Hippocampal formation (tissue), 2 donors: Measurements from ENCODE around the gene LIN7A.
"Not testable (repeated sequence)": the region's sequence is repeated elsewhere in the genome, so short reads cannot be mapped to it uniquely, and the experiment has no call there.

Source experiments
- DNase-seq, 2 donors: peaks; one replicate each; lab custom pipeline; 2025; lab: John Stamatoyannopoulos, UW

LIN7A gene

DNA sequence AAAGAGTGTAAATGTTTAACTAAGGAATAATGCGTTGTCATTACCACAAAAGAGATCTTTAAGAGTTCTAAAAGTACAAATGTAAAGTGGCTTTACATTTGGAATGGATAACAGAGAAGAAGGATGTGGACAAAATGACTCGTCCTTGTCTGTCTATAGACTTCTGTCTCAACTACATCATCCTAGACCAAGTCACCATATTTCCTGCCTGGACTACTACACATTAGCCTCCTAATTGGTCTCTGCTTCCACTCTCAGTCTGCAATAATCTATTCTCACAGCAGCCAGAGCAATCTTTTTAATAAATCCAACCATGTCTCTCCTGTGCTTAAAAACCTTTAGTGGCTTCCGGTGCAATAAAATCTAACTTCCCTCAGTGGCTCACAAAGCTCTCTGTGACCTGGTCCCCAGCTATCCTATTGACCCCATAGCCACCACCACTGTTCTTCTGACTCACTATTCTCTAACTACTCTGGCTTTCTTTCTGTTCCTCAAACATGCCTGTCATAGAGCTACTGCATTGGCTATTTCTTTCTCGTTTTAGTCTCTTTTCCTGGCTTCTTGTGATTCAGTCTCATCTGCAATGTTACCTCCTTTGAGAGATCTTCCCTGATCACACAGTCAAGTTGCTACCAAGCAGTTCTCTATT lies 130.0 kb downstream of the LIN7A start:
- no peak for DNase-seq

DNA sequence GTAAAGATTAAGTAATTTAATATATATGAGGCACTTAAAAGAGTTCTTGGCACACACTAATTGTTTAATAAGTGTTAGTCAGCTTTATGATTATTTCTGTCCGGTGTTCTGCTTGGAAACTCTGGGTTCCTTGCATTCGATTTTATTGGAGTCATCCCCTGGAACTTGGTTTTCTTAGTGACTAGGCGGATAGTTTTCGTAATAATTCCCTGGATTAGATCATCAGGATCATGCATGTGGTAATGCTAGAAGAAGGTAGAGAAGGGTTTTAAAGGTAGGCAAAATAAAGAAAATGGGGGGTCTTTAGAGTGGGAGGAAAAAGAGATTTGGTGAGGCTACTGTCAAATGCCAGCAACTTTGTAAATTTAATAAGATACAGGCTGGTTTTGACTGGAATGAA lies 132.6 kb downstream of the LIN7A start:
- DNase-seq, result no peak

DNA sequence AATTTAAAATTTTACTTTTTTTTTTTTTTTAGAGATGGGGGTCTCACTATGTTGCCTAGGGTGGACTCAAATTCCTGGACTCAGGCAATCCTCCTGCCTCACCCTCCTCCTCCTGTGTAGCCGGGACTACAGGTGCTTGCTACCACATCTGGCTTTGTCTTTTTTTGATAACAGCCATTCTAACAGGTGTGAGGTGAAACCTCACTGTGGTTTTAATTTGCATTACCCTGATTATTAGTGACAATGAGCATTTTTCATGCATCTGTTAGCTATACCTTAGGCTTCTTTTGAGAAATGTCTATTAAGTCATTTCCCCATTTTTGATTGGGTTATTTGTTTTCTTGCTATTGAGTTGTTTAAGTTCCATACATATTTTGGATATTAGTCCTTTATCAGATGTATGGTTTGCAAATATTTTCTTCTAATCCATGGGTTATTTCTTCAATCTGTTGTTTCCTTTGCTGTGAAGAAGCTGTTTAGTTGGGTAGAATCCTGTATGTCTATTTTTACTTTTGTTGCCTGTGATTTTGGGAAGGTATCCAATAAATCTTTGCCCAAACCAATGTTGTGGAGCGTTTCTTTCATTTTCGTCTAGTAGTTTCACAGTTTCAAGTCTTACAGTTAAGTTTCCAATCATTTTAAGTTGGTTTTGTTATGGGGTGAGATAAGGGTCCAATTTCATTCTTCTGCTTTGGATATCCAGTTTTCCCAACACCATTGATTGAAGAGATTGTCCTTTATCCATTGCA lies 134.9 kb downstream of the LIN7A start:
- no peak for DNase-seq

DNA sequence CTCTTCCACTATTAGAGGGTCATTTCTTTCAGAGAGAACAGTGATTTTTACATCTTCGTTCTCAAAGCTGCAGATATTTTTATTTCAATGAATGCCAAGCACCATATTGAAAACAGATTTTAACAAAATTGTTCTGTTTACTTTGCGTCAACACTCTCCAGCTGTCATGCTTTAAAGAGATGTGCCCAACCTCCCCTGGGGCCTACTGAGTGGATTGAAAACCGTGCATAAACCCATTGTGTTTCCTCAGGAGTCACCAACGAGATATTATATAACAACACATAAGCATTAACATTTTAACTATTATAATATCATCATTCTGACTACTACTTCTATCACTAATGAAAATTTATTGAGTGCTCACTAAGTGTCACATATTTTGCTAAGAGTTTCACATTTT lies 139.5 kb downstream of the LIN7A start:
- DNase-seq, result no peak

DNA sequence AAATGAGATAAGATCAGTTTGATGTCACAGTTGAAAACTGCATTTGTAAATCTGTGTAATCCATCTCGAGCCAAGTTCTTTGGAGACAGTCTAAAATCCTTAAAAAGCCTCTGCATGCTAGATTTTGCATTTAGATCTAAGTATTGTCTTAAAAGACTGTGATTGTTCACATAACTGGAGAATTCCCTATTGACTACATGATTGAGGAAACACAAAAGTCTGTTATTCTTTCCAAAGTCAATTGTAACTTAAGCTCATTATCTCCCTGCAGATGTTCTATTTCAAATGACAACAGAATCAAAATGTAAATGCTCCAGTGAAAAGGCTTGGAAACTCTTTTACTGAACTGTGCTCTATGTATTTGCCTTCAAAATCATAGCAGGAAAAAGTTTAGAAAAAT lies 143.2 kb downstream of the LIN7A start:
- no peak for DNase-seq

DNA sequence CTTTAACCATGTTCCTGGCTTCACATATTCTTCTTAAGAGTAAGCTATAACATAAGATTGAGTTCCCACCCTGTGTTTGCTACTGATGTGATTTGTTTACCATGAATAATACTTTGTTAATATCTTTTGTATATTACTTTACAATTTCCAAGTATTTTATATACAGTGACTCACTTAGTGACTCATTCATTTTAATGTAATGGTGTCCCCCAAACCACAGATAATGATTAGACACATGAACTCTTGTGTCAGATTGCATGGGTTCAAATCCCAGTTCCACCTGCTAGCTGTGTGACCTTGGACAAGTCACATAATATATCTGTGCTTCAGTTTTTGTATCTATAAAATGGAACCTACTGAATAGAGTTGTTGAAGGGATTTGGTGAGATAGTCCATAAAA lies 144.9 kb downstream of the LIN7A start:
- DNase-seq, result no peak

DNA sequence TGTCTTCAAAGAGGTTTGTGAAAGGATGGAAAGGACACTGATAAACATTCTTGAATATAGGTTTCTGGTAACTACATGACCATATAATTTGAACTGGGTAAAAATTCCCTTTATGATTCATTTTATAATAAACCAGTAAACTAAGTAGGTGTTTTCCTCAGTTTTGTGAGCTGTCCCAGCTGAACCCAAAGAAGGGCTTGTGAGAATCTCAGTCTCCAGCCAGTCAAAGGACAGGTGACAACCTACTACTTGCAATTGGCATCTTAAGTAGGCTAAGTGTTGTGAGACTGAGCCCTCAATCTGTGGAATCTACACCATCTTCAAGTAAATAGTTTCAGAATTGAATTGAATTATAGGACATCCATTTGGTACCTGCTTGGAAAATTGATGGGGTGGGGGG lies 145.9 kb downstream of the LIN7A start:
- DNase-seq, result no peak

DNA sequence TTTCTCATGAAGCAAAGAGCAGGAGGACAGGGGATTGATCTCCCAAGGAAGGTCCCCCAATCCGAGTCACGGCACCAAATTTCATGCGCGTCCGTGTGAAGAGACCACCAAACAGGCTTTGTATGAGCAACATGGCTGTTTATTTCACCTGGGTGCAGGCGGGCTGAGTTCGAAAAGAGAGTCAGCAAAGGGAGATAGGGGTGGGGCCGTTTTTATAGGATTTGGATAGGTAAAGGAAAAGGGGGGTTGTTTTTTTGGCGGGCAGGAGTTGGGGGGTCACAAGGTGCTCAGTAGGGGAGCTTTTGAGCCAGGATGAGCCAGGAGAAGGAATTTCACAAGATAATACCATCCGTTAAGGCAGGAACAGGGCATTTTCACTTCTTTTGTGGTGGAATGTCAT lies 149.3 kb downstream of the LIN7A start:
- DNase-seq, result not testable (repeated sequence)

DNA sequence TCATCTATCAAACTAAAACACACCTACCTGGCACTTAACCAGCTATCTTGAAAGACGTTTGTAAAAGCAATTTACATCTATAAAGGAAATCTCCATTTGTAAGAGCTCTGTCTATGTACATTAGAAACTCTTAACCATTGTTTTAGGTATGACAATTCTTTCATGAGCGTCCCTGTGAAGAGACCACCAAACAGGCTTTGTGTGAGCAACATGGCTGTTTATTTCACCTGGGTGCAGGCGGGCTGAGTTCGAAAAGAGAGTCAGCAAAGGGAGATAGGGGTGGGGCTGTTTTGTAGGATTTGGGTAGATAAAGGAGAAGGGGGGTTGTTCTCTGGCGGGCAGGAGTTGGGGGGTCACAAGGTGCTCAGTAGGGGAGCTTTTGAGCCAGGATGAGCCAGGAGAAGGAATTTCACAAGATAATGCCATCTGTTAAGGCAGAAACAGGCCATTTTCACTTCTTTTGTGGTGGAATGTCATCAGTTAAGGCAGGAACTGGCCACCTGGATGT lies 154.7 kb downstream of the LIN7A start:
- not testable (repeated sequence) for DNase-seq

DNA sequence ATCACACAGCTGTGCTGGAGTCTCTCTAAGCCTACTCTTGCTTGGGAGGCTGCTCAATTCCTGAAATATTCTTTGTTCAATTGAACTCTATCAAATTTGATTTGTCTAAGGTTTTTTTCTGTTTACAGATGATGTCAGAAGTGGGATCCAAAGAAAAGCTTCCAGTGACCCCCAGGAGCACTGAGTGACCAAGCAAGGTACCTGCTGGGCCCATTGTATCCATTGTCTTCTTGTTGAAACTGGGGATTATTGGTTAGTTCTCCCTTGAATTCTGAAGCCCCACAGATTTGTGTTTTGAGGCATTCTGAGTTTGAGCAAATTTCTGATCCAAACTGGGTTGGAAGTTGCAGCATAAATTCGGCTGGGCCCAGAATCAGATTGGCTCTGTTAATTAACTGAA lies 156.4 kb downstream of the LIN7A start:
- no peak for DNase-seq

DNA sequence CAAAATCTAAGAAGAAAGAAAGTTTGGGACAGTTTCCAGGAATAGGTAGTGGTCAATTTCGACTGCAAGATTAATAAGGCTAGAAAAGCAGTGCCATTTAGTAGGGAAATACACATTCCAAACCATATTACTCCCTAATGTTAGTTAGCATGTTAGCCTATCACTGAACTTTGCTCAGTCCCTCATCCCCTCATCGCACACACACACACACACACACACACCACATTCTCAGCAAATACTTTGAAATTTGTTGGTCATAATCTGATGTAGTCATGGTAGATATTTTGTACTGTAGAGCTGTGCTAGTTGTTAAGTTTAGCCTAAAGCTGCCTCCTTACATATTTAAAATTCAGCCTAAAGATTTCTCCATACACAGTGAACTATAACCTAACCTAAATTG lies 157.0 kb downstream of the LIN7A start:
- no peak for DNase-seq

DNA sequence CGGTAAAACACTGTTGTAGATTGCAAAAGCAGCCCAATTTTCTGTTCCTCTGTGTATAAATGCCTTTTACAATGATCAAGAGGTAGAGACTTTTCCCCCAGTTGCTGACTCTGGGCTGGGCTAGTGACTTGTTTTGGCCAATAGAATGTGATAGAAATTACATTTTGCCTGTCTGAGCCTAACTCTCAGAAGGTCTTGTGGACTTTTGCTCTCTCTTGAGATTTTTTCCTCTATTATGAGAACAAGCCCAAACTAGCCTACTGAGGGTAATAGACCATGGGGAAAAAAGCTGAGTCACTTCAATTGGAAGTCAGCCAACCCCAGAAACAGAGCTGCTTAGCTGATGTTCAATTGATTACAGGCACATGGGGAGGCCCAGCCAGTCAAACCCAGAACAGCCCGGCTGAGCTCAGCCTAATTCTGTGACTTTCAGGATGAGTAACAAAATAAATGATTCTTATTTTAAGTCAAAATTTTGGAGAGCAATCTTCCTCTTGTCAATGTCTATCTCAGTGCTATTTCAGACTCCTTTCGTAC lies 159.7 kb downstream of the LIN7A start:
- DNase-seq, result peak; percentile 5 to 10

DNA sequence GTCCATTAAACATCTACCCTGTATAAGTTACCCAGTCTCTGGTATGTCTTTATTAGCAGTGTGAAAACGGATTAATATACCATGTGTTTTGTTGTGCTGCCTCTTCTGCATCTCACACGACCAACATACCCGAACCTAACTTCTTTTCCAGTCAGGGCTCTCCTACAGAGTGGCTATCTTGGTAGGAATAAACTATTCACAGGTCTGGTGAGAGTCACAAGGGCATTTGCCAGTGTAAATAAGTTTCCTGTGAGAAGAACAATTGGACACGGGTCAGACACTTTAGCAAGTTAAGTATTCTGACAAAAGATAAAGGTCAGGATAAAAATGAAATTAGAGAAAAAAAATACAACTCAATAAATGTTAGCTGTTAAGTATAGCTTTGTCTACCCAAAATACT lies 160.1 kb downstream of the LIN7A start:
- DNase-seq, result no peak

DNA sequence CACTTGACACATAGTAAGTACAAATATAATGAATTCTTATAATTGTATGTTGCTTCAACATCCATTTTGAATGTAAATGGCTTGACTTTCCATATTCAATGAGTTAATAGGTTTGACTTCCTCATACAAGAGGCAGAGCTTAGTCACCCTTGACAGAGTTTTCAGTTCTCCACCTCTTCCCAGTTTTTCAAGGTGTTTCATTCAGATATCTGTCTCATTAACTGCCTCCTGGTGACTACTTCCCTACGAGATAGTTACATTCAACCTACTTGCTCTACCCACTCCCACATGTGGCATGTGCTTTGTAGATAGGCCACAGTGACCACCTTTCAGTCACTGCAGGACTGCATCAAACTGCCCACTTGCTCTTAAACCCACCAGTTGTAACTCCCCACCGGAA lies 161.0 kb downstream of the LIN7A start:
- no peak for DNase-seq

DNA sequence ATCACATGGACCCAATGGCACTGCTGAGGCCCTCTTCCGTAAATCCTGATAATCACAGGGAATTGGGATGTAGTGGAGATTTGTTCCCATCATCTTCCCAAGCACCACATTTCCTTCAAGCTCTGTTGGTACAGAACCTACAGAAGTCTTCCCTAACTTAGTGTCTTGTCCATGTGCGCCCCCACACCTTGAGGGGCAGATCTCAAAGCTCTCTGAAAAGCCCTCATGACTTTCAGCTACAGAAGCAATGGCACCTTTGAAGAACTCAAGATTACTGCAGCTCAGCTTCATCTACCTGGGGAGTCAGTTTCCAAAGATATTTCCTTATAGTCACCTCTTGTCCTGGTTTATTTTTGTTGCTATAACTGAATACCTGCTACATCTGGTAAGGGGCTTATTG lies 166.8 kb downstream of the LIN7A start:
- no peak for DNase-seq

DNA sequence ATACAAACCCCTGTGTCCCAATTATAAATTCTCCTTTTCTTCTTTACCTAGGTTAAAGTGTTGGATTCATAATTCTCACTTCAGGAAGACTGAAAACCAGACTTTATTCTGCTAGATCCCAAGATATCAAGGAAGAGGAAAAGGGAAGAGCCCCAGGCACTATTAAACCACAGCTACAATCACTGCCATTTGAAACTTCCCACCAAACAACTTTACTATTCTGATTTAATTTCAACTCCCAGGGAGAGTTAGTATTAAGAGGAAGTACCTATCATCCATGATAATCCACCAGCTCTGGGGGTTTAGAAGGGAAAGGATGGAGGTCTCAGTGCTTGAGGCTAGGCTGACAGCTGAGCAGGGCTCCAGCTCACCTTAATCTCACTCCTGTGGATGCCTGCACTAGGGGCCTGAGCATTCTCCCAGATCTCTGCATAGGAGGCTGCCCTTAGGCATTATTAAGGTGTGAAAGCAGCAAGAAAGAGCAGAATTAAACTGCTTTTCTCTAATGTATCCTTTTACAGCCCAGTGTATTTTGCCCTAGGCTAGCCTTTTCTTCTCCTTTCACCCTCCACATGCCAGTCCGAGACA lies 168.1 kb downstream of the LIN7A start:
- DNase-seq, result no peak

DNA sequence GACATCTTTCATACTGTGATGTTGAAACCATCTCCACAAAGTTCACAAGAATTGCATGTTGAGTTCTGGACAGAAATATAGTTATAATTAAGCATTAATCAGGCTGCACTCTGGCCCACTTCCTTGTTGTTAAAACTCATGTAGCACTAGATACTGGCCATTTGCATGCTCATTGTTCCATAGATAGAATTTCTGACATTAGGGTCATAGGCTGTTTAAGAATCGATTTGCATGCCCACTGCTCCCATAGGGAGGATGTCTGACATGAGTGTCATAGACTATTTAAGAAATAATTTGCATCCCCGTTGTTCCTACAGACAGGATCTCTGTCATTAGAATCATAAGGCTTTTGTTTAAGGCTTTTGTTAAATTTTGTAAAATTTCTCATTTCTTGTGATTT lies 170.8 kb downstream of the LIN7A start:
- no peak for DNase-seq

DNA sequence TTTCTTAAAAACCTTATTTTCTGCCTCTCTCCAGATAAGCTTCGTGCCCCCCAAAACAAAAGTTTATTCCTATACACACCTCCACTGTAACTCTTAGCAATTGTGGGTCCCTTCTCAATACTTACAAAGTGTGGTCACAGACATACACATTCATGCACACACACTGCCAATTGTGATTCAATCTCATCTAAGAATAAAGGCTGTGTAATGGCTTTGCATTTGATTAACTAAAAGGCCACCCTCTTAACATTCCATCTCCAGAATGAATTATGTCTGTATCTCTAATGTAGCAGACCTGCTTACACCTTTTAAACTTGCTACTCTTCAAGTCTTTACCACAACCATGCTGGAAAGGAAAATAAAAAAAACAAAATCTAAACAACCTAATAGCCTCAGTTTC lies 171.5 kb downstream of the LIN7A start:
- no peak for DNase-seq

DNA sequence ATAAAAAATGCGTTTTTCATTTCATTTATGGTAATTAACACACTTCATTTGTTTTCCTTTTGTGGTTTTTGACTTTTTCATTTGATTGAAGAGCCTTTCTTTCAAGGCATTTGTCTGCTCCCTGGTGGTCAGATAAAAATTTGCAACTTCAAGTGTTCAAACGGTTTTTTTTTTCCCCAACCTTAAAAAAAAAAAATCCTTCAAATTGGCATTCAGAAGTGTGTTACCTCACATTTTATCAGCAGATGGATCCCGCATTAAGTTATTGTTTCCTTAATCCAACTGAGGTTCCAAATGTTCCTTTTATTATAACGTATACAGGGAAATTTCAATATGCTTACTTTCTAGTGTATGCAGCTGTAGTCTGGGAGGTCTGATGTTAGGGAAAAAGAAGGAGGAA lies 173.9 kb downstream of the LIN7A start:
- DNase-seq, result peak in 1 of 2 donors; percentile 12

DNA sequence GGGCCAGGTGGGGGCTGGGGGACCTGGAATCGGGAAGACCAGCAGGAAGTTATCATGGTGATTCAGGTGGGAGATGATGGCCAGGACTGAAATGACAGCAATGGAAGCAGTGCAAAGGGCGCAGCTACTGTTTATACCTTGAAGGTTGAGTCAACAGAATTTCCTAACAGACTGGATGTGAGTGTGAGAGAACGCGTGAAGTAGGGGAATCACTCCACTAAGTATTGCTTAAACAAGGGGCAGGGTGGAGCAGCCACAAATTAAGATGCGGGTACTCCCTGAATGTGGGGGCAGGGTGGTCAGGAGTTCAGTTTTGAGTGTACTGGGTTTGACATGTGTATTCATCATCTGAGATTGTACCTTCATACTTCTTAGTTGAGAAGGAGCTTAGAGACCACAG lies 175.9 kb downstream of the LIN7A start:
- DNase-seq, result no peak

DNA sequence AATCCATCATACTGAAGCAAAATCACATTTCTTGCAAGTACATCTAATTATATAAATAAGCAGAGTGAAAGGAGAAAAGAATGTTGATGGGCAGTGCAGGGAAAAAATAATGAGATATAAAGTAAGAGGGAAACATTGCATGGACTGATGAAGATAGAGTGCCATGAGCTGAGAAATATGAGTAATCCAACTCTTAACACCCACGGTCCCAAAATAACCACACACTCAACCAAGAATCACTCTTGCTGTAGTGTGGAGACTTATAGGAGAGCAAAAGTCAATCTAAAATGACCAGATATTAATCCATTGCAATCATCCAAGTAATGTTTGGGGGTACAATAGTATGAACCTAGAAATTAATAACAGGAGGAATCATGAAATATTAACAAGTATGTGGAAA lies 180.9 kb downstream of the LIN7A start:
- DNase-seq, result no peak

DNA sequence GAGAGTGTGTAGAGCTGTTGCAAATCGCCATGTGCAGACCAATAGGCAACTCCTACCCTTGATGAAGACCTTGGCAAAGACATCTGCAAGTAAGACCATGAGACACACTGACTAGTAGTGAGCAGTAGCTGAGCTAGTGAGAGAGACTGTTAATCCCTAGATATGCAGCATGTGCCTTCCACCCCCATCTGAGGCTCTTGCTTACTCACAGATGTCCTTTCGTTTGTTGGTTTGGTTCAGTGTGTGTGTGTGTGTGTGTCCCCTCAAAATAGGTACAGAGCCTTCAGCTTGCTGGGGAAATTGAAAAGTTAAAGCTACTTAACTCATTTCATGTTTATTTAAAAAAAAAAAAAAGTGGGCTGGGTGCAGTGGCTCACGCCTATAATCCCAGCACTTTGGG lies 183.5 kb downstream of the LIN7A start:
- DNase-seq, result no peak

DNA sequence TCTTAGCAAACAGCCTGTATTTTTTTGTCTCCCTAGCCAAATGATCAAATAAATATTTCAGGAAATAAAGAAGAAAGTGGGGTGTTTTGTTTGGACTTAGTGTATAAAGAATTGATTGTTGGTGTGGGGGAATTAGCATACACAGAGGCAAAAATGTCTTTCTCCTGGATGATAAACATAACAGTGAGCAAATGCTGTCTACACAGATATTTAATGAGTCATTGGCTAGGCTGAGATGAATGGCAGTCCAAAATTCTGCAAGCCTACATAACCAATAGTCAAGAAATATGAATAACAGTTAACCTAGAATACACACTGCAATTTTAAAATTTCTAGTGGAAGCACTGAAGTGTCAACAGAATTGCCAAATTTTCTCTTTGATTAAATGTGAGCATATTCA lies 185.3 kb downstream of the LIN7A start:
- no peak for DNase-seq
